Adrenal gland (tissue), 5 donors: ENCODE measurements around the gene FCRLA.

Source experiments
- POLR2A ChIP-seq, 2 donors: fragments of 450-650 bp; IDR thresholded peaks; one replicate each; pipeline ENCODE4 v1.6.1; 2017; ENCODE audit warnings: antibody characterized with exemption in 2 of 2, mild to moderate bottlenecking in 2 of 2, moderate library complexity in 1 of 2
- TF ChIP-seq, protein P1 (sequence below), 6 experiments: fragments of 450-650 bp in 4 of 6; fragments of 200-600 bp in 2 of 6; sonication (generic) in 1 of 6; IDR thresholded peaks; 1 replicate in 5 of 6; 2 replicates in 1 of 6; pipeline versions ENCODE4 v1.5.1 to v1.8.0; 2016 to 2021; ENCODE audit warnings: antibody characterized with exemption in 6 of 6, mild to moderate bottlenecking in 2 of 6, moderate library complexity in 1 of 6
- donor health status: DM: no; HTN: no; CAD: no.

DNA sequence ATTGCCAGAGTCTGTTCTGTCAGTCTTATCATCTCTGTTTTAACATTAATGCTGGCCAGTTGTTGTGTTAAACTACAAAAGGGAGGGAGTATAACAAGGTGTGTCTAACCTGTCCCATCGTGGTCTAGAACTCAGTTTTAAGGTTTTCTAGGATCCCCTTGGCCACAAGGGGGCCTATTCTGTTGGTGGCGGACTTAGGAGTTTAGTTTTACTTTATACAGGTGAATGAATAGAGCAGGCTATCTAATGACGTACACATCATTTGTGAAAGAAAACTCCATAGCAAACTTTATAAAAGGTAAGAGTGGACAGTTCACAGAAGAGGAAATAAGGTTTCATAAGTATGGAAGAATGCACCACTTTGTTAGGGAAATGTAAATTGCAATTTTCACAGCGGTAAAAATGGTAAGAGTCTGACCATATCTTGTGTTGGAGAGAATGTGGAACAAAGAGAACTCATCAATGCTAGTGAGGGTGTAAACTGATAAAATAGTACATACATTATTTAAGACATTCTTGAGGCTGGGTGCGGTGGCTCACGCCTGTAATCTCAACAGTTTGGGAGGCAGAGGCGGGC lies 56.6 kb downstream of the FCRLA start:
- TF ChIP-seq, protein P1, sequence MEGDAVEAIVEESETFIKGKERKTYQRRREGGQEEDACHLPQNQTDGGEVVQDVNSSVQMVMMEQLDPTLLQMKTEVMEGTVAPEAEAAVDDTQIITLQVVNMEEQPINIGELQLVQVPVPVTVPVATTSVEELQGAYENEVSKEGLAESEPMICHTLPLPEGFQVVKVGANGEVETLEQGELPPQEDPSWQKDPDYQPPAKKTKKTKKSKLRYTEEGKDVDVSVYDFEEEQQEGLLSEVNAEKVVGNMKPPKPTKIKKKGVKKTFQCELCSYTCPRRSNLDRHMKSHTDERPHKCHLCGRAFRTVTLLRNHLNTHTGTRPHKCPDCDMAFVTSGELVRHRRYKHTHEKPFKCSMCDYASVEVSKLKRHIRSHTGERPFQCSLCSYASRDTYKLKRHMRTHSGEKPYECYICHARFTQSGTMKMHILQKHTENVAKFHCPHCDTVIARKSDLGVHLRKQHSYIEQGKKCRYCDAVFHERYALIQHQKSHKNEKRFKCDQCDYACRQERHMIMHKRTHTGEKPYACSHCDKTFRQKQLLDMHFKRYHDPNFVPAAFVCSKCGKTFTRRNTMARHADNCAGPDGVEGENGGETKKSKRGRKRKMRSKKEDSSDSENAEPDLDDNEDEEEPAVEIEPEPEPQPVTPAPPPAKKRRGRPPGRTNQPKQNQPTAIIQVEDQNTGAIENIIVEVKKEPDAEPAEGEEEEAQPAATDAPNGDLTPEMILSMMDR (IDR thresholded peaks at IDR 0.05): peak in 5 of 6 experiments; percentile 27 to 49 (median 30)
- no peak for TF ChIP-seq POLR2A (IDR thresholded peaks at IDR 0.05)
